ENCODE results near the gene SND1. TPM values are rescaled to one million over a fixed set of nuclear protein-coding genes. Genes with fewer than 3 reads are reported as not detected.

SND1 gene
- total and polyA plus RNA-seq, 4 donors, result 50.3 to 150 (median 105) TPM

GRCh38 chr7:127865466-127865865, 213.5 kb downstream of the SND1 start:
- Histone ChIP-seq H3K4me3 (ENCODE audit: low read length in 2 of 2) (no peak overlapping the region), H3K27me3 (ENCODE audit: control insufficient read depth in 1 of 2, insufficient read depth in 2 of 2, low read length in 1 of 2) (no peaks in the 10 kb centered on the region), H3K36me3 (ENCODE audit: control insufficient read depth in 1 of 2, insufficient read depth in 2 of 2, low read length in 1 of 2) (no peaks in the 10 kb centered on the region), H3K9me3 (ENCODE audit: control insufficient read depth, low read length) (no peaks in the 10 kb centered on the region), H3K4me1 (ENCODE audit: control insufficient read depth in 1 of 2, insufficient read depth in 2 of 2, low read length in 2 of 2) (no peaks in the 10 kb centered on the region), H3K27ac (ENCODE audit: low read depth in 1 of 2, low read length in 2 of 2) (no peak overlapping the region)
- ATAC-seq (ENCODE audit: low FRiP score) (no peak), DNase-seq (no peak)
- intact Hi-C loops (cut with DNase I), result no loop called here
- WGBS, 2 donors, result 27 to 33% methylated on average over 1 of the region's 1 CpG

GRCh38 chr7:127870231-127870907, 218.4 kb downstream of the SND1 start:
- intact Hi-C loops (cut with DNase I), result no loop called here
- H3K36me3 ChIP-seq (ENCODE audit: control insufficient read depth in 1 of 2, insufficient read depth in 2 of 2, low read length in 1 of 2), result no peaks in the 10 kb centered on the region
- no peaks in the 10 kb centered on the region for H3K9me3 ChIP-seq (ENCODE audit: control insufficient read depth, low read length)
- peaks cover 0 to 3% of the 10 kb centered on the region in 2 donors for H3K4me1 ChIP-seq (ENCODE audit: control insufficient read depth in 1 of 2, insufficient read depth in 2 of 2, low read length in 2 of 2)
- 92 to 97% methylated on average over 6 of the region's 6 CpGs for WGBS, 2 donors
- no peak overlapping the region for H3K27ac ChIP-seq (ENCODE audit: low read depth in 1 of 2, low read length in 2 of 2)
- H3K4me3 ChIP-seq (ENCODE audit: low read length in 2 of 2), result no peak overlapping the region
- no peaks in the 10 kb centered on the region for H3K27me3 ChIP-seq (ENCODE audit: control insufficient read depth in 1 of 2, insufficient read depth in 2 of 2, low read length in 1 of 2)
- ATAC-seq (ENCODE audit: low FRiP score) (no peak), DNase-seq (no peak)

GRCh38 chr7:127871226-127871625, 219.2 kb downstream of the SND1 start:
- DNase-seq (no peak), ATAC-seq (ENCODE audit: low FRiP score) (no peak)
- 98 to 99% methylated on average over 3 of the region's 3 CpGs for WGBS, 2 donors

GRCh38 chr7:127872122-127872521, 220.1 kb downstream of the SND1 start:
- intact Hi-C loops (cut with DNase I), result no loop called here
- WGBS, 2 donors, result 96 to 99% methylated on average over 1 of the region's 1 CpG
- no peaks in the 10 kb centered on the region for H3K9me3 ChIP-seq (ENCODE audit: control insufficient read depth, low read length)
- H3K27ac ChIP-seq (ENCODE audit: low read depth in 1 of 2, low read length in 2 of 2), result no peak overlapping the region
- H3K4me3 ChIP-seq (ENCODE audit: low read length in 2 of 2), result no peak overlapping the region
- ATAC-seq (ENCODE audit: low FRiP score) (no peak), DNase-seq (no peak)
- peaks cover 0 to 7% of the 10 kb centered on the region in 2 donors for H3K4me1 ChIP-seq (ENCODE audit: control insufficient read depth in 1 of 2, insufficient read depth in 2 of 2, low read length in 2 of 2)
- H3K36me3 ChIP-seq (ENCODE audit: control insufficient read depth in 1 of 2, insufficient read depth in 2 of 2, low read length in 1 of 2), result no peaks in the 10 kb centered on the region
- H3K27me3 ChIP-seq (ENCODE audit: control insufficient read depth in 1 of 2, insufficient read depth in 2 of 2, low read length in 1 of 2), result no peaks in the 10 kb centered on the region

More at GRCh38 chr7:127871226-127871625, 219.2 kb downstream of the SND1 start:
- intact Hi-C loops (cut with DNase I), result no loop called here
- Histone ChIP-seq H3K4me3 (ENCODE audit: low read length in 2 of 2) (no peak overlapping the region), H3K4me1 (ENCODE audit: control insufficient read depth in 1 of 2, insufficient read depth in 2 of 2, low read length in 2 of 2) (peaks cover 0 to 7% of the 10 kb centered on the region in 2 donors), H3K27ac (ENCODE audit: low read depth in 1 of 2, low read length in 2 of 2) (no peak overlapping the region), H3K36me3 (ENCODE audit: control insufficient read depth in 1 of 2, insufficient read depth in 2 of 2, low read length in 1 of 2) (no peaks in the 10 kb centered on the region), H3K9me3 (ENCODE audit: control insufficient read depth, low read length) (no peaks in the 10 kb centered on the region), H3K27me3 (ENCODE audit: control insufficient read depth in 1 of 2, insufficient read depth in 2 of 2, low read length in 1 of 2) (no peaks in the 10 kb centered on the region)

GRCh38 chr7:127873151-127873550, 221.2 kb downstream of the SND1 start:
- 95 to 100% methylated on average over 3 of the region's 3 CpGs for WGBS, 2 donors
- ATAC-seq (ENCODE audit: low FRiP score) (no peak), DNase-seq (no peak)
- Histone ChIP-seq H3K27ac (ENCODE audit: low read depth in 1 of 2, low read length in 2 of 2) (no peak overlapping the region), H3K27me3 (ENCODE audit: control insufficient read depth in 1 of 2, insufficient read depth in 2 of 2, low read length in 1 of 2) (no peaks in the 10 kb centered on the region), H3K36me3 (ENCODE audit: control insufficient read depth in 1 of 2, insufficient read depth in 2 of 2, low read length in 1 of 2) (no peaks in the 10 kb centered on the region), H3K9me3 (ENCODE audit: control insufficient read depth, low read length) (no peaks in the 10 kb centered on the region), H3K4me1 (ENCODE audit: control insufficient read depth in 1 of 2, insufficient read depth in 2 of 2, low read length in 2 of 2) (peaks cover 0 to 11% of the 10 kb centered on the region in 2 donors), H3K4me3 (ENCODE audit: low read length in 2 of 2) (no peak overlapping the region)
- intact Hi-C loops (cut with DNase I), result no loop called here

GRCh38 chr7:127873715-127874636, 222.0 kb downstream of the SND1 start:
- intact Hi-C loops (cut with DNase I), result no loop called here
- WGBS, 2 donors, result 67 to 89% methylated on average over 3 of the region's 3 CpGs
- Histone ChIP-seq H3K36me3 (ENCODE audit: control insufficient read depth in 1 of 2, insufficient read depth in 2 of 2, low read length in 1 of 2) (no peaks in the 10 kb centered on the region), H3K4me3 (ENCODE audit: low read length in 2 of 2) (no peak overlapping the region), H3K27me3 (ENCODE audit: control insufficient read depth in 1 of 2, insufficient read depth in 2 of 2, low read length in 1 of 2) (no peaks in the 10 kb centered on the region), H3K9me3 (ENCODE audit: control insufficient read depth, low read length) (no peaks in the 10 kb centered on the region), H3K27ac (ENCODE audit: low read depth in 1 of 2, low read length in 2 of 2) (no peak overlapping the region), H3K4me1 (ENCODE audit: control insufficient read depth in 1 of 2, insufficient read depth in 2 of 2, low read length in 2 of 2) (peaks cover 0 to 11% of the 10 kb centered on the region in 2 donors)
- DNase-seq (no peak), ATAC-seq (ENCODE audit: low FRiP score) (no peak)

- intact Hi-C loops (cut with DNase I), result no loop called here
- Histone ChIP-seq H3K36me3 (ENCODE audit: control insufficient read depth in 1 of 2, insufficient read depth in 2 of 2, low read length in 1 of 2) (no peaks in the 10 kb centered on the region), H3K9me3 (ENCODE audit: control insufficient read depth, low read length) (no peaks in the 10 kb centered on the region), H3K27ac (ENCODE audit: low read depth in 1 of 2, low read length in 2 of 2) (no peak overlapping the region), H3K27me3 (ENCODE audit: control insufficient read depth in 1 of 2, insufficient read depth in 2 of 2, low read length in 1 of 2) (no peaks in the 10 kb centered on the region), H3K4me3 (ENCODE audit: low read length in 2 of 2) (no peak overlapping the region), H3K4me1 (ENCODE audit: control insufficient read depth in 1 of 2, insufficient read depth in 2 of 2, low read length in 2 of 2) (peaks cover 0 to 11% of the 10 kb centered on the region in 2 donors)
- ATAC-seq (ENCODE audit: low FRiP score) (no peak), DNase-seq (no peak)
- WGBS, 2 donors, result 43 to 53% methylated on average over 2 of the region's 2 CpGs
Measured at GRCh38 chr7:127874951-127875608, 223.1 kb downstream of the SND1 start.

- Histone ChIP-seq H3K4me1 (ENCODE audit: control insufficient read depth in 1 of 2, insufficient read depth in 2 of 2, low read length in 2 of 2) (peaks cover 0 to 11% of the 10 kb centered on the region in 2 donors), H3K9me3 (ENCODE audit: control insufficient read depth, low read length) (no peaks in the 10 kb centered on the region), H3K27me3 (ENCODE audit: control insufficient read depth in 1 of 2, insufficient read depth in 2 of 2, low read length in 1 of 2) (no peaks in the 10 kb centered on the region), H3K27ac (ENCODE audit: low read depth in 1 of 2, low read length in 2 of 2) (no peak overlapping the region), H3K36me3 (ENCODE audit: control insufficient read depth in 1 of 2, insufficient read depth in 2 of 2, low read length in 1 of 2) (no peaks in the 10 kb centered on the region), H3K4me3 (ENCODE audit: low read length in 2 of 2) (no peak overlapping the region)
- no peak for ATAC-seq (ENCODE audit: low FRiP score)
- intact Hi-C loops (cut with DNase I), result no loop called here
- 80 to 90% methylated on average over 1 of the region's 1 CpG for WGBS, 2 donors
- no peak for DNase-seq
Measured at GRCh38 chr7:127876393-127876792, 224.4 kb downstream of the SND1 start.
